H9 (cell line): ENCODE results near the gene RPP14. TPM values are rescaled to one million over a fixed set of nuclear protein-coding genes. Genes with fewer than 3 reads are reported as not detected.

Experiments used
- DNase-seq: peaks from one replicate; pipeline ENCODE4 v3.0.0-alpha.2; 2017
- H2AFZ ChIP-seq: one replicate; pipeline ENCODE4 v1.6.1; 2013; ENCODE audit warnings: mild to moderate bottlenecking, low read length, control low read depth, moderate library complexity
- H2AK5ac ChIP-seq: 2 replicates; pipeline ENCODE4 v1.6.1; 2013; ENCODE audit warnings: low read length, control low read depth, mixed read lengths; ENCODE audit not compliant: insufficient read length
- H2BK120ac ChIP-seq: one replicate; pipeline ENCODE4 v1.6.1; 2013; ENCODE audit warnings: low read depth, mild to moderate bottlenecking, low read length, control low read depth, inconsistent platforms; ENCODE audit not compliant: poor library complexity, severe bottlenecking
- H2BK12ac ChIP-seq: 2 replicates; pipeline ENCODE4 v1.6.1; 2013; ENCODE audit warnings: low read length, control low read depth, mixed read lengths, low read depth; ENCODE audit not compliant: insufficient read length
- H2BK15ac ChIP-seq: 2 replicates; pipeline ENCODE4 v1.6.1; 2013; ENCODE audit warnings: low read depth, low read length, control low read depth
- H2BK20ac ChIP-seq: one replicate; pipeline ENCODE4 v1.6.1; 2013; ENCODE audit warnings: low read depth, mild to moderate bottlenecking, low read length, control low read depth, inconsistent platforms; ENCODE audit not compliant: poor library complexity, severe bottlenecking
- H2BK5ac ChIP-seq: 2 replicates; pipeline ENCODE4 v1.6.1; 2013; ENCODE audit warnings: low read length, control low read depth, mixed read lengths; ENCODE audit not compliant: insufficient read length
- H3K14ac ChIP-seq: 2 replicates; pipeline ENCODE4 v1.6.1; 2013; ENCODE audit warnings: low read length, control low read depth; ENCODE audit not compliant: insufficient read depth
- H3K18ac ChIP-seq: 2 replicates; pipeline ENCODE4 v1.6.1; 2013; ENCODE audit warnings: low read depth, mild to moderate bottlenecking, mixed read lengths, low read length, control low read depth; ENCODE audit not compliant: insufficient read length
- H3K23ac ChIP-seq: 2 replicates; pipeline ENCODE4 v1.6.1; 2013; ENCODE audit warnings: low read length, control low read depth, mixed read lengths, low read depth; ENCODE audit not compliant: insufficient read length
- H3K23me2 ChIP-seq: 2 replicates; pipeline ENCODE4 v1.6.1; 2013; ENCODE audit warnings: low read depth, mild to moderate bottlenecking, mixed read lengths, low read length, control low read depth; ENCODE audit not compliant: insufficient read length, poor library complexity, severe bottlenecking
- H3K27ac ChIP-seq: 2 replicates; pipeline ENCODE4 v1.5.1; 2013; ENCODE audit warnings: low read length, control low read depth, mixed read lengths, low read depth; ENCODE audit not compliant: insufficient read length
- H3K27me3 ChIP-seq: 2 replicates; pipeline ENCODE4 v1.6.1; 2013; ENCODE audit warnings: low read length, control low read depth, inconsistent platforms; ENCODE audit not compliant: insufficient read depth
- H3K4ac ChIP-seq: 2 replicates; pipeline ENCODE4 v1.6.1; 2013; ENCODE audit warnings: low read depth, mild to moderate bottlenecking, control low read depth, inconsistent platforms, low read length, moderate library complexity
- H3K4me1 ChIP-seq: 2 replicates; pipeline ENCODE4 v1.6.1; 2013; ENCODE audit warnings: low read length, control low read depth, inconsistent platforms; ENCODE audit not compliant: insufficient read depth
- H3K4me2 ChIP-seq: 2 replicates; pipeline ENCODE4 v1.6.1; 2013; ENCODE audit warnings: low read length, control low read depth, mixed read lengths; ENCODE audit not compliant: insufficient read length, insufficient read depth
- H3K56ac ChIP-seq: 2 replicates; pipeline ENCODE4 v1.6.1; 2013; ENCODE audit warnings: low read depth, mild to moderate bottlenecking, mixed read lengths, low read length, control low read depth; ENCODE audit not compliant: insufficient read length
- H3K79me1 ChIP-seq: 2 replicates; pipeline ENCODE4 v1.6.1; 2013; ENCODE audit warnings: low read depth, mild to moderate bottlenecking, moderate library complexity, low read length, control low read depth, inconsistent platforms; ENCODE audit not compliant: insufficient read depth, poor library complexity, severe bottlenecking
- H3K79me2 ChIP-seq: 2 replicates; pipeline ENCODE4 v1.6.1; 2013; ENCODE audit warnings: low read length, control low read depth, inconsistent platforms; ENCODE audit not compliant: insufficient read depth
- H3K9ac ChIP-seq: 2 replicates; pipeline ENCODE4 v1.6.1; 2013; ENCODE audit warnings: low read length, control low read depth, mixed read lengths; ENCODE audit not compliant: insufficient read length; ENCODE audit errors: extremely low read depth
- H3K9me3 ChIP-seq: one replicate; pipeline ENCODE4 v1.6.1; 2013; ENCODE audit warnings: low read depth, low read length, inconsistent platforms; ENCODE audit not compliant: control insufficient read depth
- H3T11ph ChIP-seq: one replicate; pipeline ENCODE4 v1.6.1; 2013; ENCODE audit warnings: mild to moderate bottlenecking, low read length, control low read depth, inconsistent platforms
- H4K20me1 ChIP-seq: one replicate; pipeline ENCODE4 v1.6.1; 2013; ENCODE audit not compliant: control insufficient read depth, insufficient read length, insufficient read depth
- H4K5ac ChIP-seq: 2 replicates; pipeline ENCODE4 v1.6.1; 2013; ENCODE audit warnings: low read depth, mild to moderate bottlenecking, mixed read lengths, low read length, control low read depth; ENCODE audit not compliant: insufficient read length
- H4K8ac ChIP-seq: replicated peaks from 2 replicates; pipeline ENCODE4 v1.6.1; 2013; ENCODE audit warnings: low read length, control low read depth, mixed read lengths, low read depth; ENCODE audit not compliant: insufficient read length
- H4K91ac ChIP-seq: 2 replicates; pipeline ENCODE4 v1.6.1; 2013; ENCODE audit warnings: low read depth, mild to moderate bottlenecking, moderate library complexity, mixed read lengths, low read length, control low read depth; ENCODE audit not compliant: insufficient read length
- H3K27ac Mint-ChIP-seq, 3 experiments: 2 replicates in 2 of 3; 3 replicates in 1 of 3; pipeline ENCODE4 v1.8.0; 2020 to 2021; ENCODE audit warnings: mixed read lengths in 3 of 3, mild to moderate bottlenecking in 1 of 3, moderate library complexity in 1 of 3
- H3K27me3 Mint-ChIP-seq: 2 replicates; pipeline ENCODE4 v1.8.0; 2021; ENCODE audit warnings: low read depth, mild to moderate bottlenecking, moderate library complexity, mixed read lengths
- H3K36me3 Mint-ChIP-seq, 3 experiments: 2 replicates in 2 of 3; 3 replicates in 1 of 3; pipeline ENCODE4 v1.8.0; 2020 to 2021; ENCODE audit warnings: low read depth in 3 of 3, mixed read lengths in 3 of 3; ENCODE audit not compliant: insufficient read depth in 1 of 3
- H3K4me1 Mint-ChIP-seq, 2 experiments: 2 replicates each; pipeline ENCODE4 v1.8.0; 2020; ENCODE audit warnings: mixed read lengths in 2 of 2
- H3K4me3 Mint-ChIP-seq, 2 experiments: 2 replicates in 1 of 2; 3 replicates in 1 of 2; pipeline ENCODE4 v1.8.0; 2020 to 2021; ENCODE audit warnings: mild to moderate bottlenecking in 2 of 2, mixed read lengths in 2 of 2, moderate library complexity in 1 of 2
- H3K9me3 Mint-ChIP-seq, 2 experiments: 2 replicates in 1 of 2; 3 replicates in 1 of 2; pipeline ENCODE4 v1.8.0; 2020; ENCODE audit warnings: mild to moderate bottlenecking in 2 of 2, mixed read lengths in 2 of 2, moderate library complexity in 1 of 2
- WGBS: extraction: QIAGEN DNeasy Blood & Tissue Kit; methylation state at CpG from one replicate; pipeline ENCODE4 v1.1.7; 2013; ENCODE audit warnings: missing lambda C conversion rate, low lambda C conversion rate, mixed read lengths; ENCODE audit not compliant: insufficient read length; ENCODE audit errors: extremely low coverage; 5-methylcytosine and 5-hydroxymethylcytosine counted together
- total RNA-seq: library from RNA; stranded (reverse); gene quantifications from 2 replicates; pipeline ENCODE4 v1.2.1, GENCODE V29; 2021
- TF ChIP-seq, protein P1 (sequence below): fragments of 200-600 bp; sonication (generic); conservative IDR thresholded peaks from 3 replicates; pipeline ENCODE4 v1.8.0; 2021; ENCODE audit warnings: antibody characterized with exemption, mild to moderate bottlenecking

Gene RPP14
- total RNA-seq, 1 experiment from 2014 or later, result 23.9 TPM

GRCh38 chr3:58291671-58292338 lies 14.2 kb upstream of the RPP14 start:
- H3K4me1 Mint-ChIP-seq, result peaks cover 4 to 7% of the 10 kb centered on the region in 2 experiments; a peak in 2 of 4 replicates
- no peaks in the 10 kb centered on the region for H4K20me1 ChIP-seq
- H4K8ac ChIP-seq, result no peak overlapping the region
- no CpG with 5 or more reads among the region's 9 CpGs for WGBS
- no peak overlapping the region; a peak in 1 of 5 replicates for H3K4me3 Mint-ChIP-seq
- H3K79me2 ChIP-seq, result no peaks in the 10 kb centered on the region
- no peak overlapping the region for H3K23ac ChIP-seq
- H3T11ph ChIP-seq, result no peak overlapping the region
- H2BK15ac ChIP-seq, result no peak overlapping the region
- no peak overlapping the region for H2AFZ ChIP-seq
- H3K27me3 ChIP-seq, result no peaks in the 10 kb centered on the region
- H2BK5ac ChIP-seq, result no peak overlapping the region
- H3K9me3 ChIP-seq, result no peaks in the 10 kb centered on the region
- H2BK120ac ChIP-seq, result no peak overlapping the region
- no peak overlapping the region for H3K4me2 ChIP-seq
- H3K23me2 ChIP-seq, result no peaks in the 10 kb centered on the region
- peaks cover 14 to 22% of the 10 kb centered on the region in 2 experiments; a peak in 4 of 5 replicates for H3K9me3 Mint-ChIP-seq
- DNase-seq, result no peak
- H4K91ac ChIP-seq, result no peak overlapping the region
- H2AK5ac ChIP-seq, result no peak overlapping the region
- no peak overlapping the region for H3K18ac ChIP-seq
- no peak overlapping the region for H3K27ac ChIP-seq
- no peak overlapping the region for H2BK12ac ChIP-seq
- no peak overlapping the region for H3K14ac ChIP-seq
- H3K4ac ChIP-seq, result no peak overlapping the region
- no peak overlapping the region; a peak in 1 of 7 replicates for H3K27ac Mint-ChIP-seq
- no peak overlapping the region for H3K56ac ChIP-seq
- no peaks in the 10 kb centered on the region; the same call in 1 of the 2 replicates for H3K27me3 Mint-ChIP-seq
- no peak overlapping the region for H4K5ac ChIP-seq
- peaks cover 3 to 13% (median 9%) of the 10 kb centered on the region in 3 experiments; a peak in 5 of 7 replicates for H3K36me3 Mint-ChIP-seq
- H3K4me1 ChIP-seq, result no peaks in the 10 kb centered on the region
- no peaks in the 10 kb centered on the region for H3K79me1 ChIP-seq
- H3K9ac ChIP-seq, result no peak overlapping the region
- H2BK20ac ChIP-seq, result no peak overlapping the region
- TF ChIP-seq, protein P1, sequence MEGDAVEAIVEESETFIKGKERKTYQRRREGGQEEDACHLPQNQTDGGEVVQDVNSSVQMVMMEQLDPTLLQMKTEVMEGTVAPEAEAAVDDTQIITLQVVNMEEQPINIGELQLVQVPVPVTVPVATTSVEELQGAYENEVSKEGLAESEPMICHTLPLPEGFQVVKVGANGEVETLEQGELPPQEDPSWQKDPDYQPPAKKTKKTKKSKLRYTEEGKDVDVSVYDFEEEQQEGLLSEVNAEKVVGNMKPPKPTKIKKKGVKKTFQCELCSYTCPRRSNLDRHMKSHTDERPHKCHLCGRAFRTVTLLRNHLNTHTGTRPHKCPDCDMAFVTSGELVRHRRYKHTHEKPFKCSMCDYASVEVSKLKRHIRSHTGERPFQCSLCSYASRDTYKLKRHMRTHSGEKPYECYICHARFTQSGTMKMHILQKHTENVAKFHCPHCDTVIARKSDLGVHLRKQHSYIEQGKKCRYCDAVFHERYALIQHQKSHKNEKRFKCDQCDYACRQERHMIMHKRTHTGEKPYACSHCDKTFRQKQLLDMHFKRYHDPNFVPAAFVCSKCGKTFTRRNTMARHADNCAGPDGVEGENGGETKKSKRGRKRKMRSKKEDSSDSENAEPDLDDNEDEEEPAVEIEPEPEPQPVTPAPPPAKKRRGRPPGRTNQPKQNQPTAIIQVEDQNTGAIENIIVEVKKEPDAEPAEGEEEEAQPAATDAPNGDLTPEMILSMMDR, result no peak
